ENCODE data around the gene MSH2.
"Not testable (repeated sequence)": the region's sequence is repeated elsewhere in the genome, so short reads cannot be mapped to it uniquely, and the experiment has no call there.

Gene MSH2

GRCh38 chr2:47402805-47403608 lies at the start of gene MSH2:
MSH2 (plus strand) TSS chr2:47403156; CDS start chr2:47403192, 36 bp downstream.
- DNase-seq (ENCODE audit: low read depth, low spot score), result peak; percentile 83

DNA sequence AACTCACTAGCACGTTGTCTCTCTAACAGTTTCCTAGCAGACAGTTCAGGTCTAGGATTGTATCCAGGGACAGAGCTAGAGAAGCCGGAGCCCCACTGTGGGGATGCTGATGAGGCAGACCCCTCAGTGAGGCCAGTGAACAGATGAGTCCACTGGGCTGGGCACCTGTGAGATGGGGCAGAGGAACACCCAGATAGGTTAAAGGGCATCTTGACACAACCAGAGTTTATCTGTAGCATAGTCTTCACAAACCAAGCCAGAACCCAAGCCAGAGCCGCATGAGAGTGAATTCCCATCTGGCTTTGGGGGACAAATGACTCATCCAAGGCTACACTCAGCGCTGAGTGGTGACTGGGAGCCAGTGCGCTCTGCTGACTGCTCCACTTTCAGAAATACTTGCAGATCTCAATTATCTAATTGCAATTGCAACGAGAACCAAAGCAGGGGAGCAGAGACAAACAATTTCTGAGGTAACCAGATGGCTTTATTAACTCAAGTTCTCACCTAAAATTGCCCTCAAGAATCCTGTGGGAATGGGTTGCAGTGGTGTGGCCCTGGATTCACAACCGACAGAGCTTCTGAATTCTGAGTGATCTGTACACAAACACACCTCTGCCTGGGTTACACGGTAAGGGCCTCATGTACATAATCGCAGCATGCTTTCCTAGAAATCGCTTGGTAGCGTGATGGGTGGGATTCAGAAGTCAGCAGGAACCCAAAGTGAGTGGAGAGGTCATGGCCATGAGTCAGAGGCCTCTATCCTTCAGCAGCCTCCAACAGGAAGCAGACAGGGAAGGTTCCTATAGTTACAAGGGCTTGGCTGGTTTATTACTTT lies 48.7 kb upstream of the MSH2 start:
- DNase-seq (ENCODE audit: low read depth, low spot score), result peak; percentile 37

DNA sequence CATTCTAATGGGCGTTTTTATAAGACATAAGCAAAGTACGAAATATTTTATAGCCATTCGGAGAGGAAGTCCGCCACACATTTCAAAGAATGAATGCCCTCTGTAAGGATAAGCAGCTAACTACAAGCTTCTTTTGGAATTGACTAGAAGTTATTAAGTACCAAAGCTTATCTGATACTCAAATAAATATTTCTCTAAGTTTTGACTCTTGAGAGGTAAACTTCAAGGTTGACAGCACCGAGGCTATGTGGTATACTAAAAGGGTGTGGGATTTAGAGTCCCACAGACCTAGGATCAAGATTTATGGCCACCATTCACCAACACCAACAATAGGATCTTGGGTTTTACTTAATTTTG lies 48.1 kb upstream of the MSH2 start:
- no peak for DNase-seq (ENCODE audit: low read depth, low spot score)

DNA sequence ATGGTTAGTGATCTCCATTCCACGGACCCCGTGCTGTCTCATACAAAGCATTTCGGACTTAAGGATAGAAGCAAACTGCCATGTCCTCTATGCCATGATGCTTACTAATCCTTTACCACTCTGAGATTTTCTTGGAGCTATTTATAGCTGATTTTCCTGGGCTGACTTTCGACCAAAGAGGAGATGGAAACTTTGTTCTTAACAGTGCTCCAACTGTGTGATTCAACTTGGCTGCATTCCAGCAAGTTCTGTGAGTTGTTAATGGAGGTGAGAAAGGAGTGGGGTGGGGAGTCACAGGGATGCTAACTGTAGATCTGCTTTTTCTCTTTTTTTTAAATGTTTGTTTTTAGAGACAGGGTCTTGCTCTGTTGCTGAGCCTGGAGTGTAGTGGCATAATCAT lies 45.5 kb upstream of the MSH2 start:
- DNase-seq (ENCODE audit: low read depth, low spot score), result no peak

DNA sequence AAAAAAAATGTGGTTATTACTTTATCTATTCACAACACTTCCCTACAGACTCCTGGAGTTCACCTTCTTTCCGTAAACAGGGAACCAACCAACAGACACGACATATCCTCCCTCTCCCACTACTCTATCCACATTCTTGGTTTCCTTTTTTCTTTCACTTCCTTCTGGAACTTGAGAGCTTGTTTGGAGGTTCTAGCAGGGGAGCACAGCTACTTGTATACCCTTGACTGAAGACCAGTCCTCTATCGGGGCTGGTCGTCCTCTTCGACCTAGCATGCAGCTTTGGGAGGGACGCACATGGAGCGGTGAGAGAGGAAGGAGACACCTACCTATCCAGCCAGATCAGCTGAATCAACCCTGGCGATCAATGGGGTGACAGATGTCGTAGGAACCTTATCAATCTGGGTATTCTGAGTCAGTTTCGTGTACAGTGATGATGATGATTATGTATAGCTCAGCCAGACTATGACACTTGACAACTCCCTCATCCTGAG lies 43.5 kb upstream of the MSH2 start:
- no peak for DNase-seq (ENCODE audit: low read depth, low spot score)

DNA sequence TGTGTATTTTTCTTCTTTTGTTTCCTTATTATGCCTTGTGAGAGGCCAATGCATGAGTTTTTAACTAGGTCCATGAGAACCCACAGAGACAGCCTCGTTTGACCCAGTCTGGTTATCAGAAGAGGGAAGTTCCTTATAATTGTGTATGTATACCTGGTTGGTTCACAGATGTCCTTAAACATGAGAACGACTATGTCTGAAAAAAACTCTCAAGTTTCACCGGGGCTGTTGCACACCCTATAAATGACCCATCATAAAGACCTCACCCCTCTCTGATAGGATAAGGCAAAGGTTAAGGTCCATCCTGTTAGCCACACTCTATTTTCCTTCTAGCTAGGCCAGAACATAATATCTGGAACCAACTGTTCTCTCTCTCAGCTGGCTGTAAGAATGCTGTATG lies 42.7 kb upstream of the MSH2 start:
- DNase-seq (ENCODE audit: low read depth, low spot score), result no peak

- no peak for DNase-seq (ENCODE audit: low read depth, low spot score)
Observed at GRCh38 chr2:47360927-47361326, 42.0 kb upstream of the MSH2 start.

DNA sequence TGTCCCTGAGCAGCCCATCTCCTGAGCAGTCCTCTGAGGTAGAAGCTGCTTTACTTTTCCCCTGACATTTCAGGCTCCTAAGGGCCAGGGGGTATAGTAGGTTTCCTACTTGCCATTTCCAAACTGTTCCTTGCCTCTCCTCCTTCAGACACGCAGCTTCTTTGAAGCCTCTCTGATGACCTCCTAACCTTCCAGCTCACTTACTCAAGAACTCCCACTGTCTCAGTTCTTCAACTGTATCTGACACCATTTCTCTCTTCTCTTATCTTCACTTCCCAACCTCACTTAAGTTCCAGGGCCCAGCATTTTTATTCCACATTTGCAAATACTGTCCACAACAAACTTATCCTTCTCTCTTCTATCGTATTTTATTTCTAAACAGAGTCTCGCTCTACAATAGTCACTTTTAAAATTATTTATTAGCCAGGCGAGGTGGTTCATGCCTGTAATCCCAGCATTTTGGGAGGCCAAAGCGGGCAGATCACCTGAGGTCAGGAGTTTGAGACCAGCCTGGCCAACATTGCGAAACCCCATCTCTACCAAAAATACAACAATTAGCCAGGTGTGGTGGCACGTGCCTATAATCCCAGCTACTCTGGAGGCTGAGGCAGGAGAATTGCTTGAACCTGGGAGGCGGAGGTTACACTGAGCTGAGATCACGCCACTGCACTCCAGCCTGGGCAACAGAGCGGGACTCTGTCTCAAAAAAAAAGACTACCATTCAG lies 41.3 kb upstream of the MSH2 start:
- not testable (repeated sequence) for DNase-seq (ENCODE audit: low read depth, low spot score)

DNA sequence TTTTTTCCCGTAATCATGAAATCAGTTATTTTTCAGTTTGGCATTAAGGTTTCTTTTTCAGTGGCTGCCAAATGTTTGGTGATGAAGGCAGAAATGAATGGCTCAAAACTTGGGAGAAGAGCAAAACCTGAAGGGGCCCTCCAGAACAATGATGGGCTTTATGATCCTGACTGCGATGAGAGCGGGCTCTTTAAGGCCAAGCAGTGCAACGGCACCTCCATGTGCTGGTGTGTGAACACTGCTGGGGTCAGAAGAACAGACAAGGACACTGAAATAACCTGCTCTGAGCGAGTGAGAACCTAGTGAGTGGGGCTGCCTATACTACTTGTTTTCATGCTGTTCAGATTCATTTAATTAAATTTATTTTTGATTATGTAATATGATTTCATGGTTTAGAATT lies 29.2 kb upstream of the MSH2 start:
- no peak for DNase-seq (ENCODE audit: low read depth, low spot score)

- DNase-seq (ENCODE audit: low read depth, low spot score), result no peak
Observed at GRCh38 chr2:47375307-47375706, 27.6 kb upstream of the MSH2 start.

DNA sequence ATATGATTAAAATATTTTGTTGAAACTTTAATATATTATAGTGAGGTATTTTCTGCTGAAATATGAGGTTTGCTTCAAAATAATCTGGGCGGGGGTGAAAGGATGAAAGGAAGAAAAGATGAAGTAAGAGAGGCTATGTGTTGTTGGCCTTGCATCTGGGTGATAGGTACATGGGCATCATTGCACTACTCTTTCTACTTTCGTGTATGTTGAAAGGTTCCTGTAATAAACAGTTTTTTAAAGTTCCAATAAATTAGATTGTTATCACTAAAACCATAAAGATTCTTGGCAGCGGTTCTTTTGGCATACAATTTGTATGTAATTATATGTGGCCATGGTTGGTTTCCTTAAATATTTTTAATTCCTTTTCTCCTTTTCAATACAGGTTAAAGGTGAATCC lies 23.6 kb upstream of the MSH2 start:
- no peak for DNase-seq (ENCODE audit: low read depth, low spot score)

- no peak for DNase-seq (ENCODE audit: low read depth, low spot score)
Observed at GRCh38 chr2:47381408-47381807, 21.5 kb upstream of the MSH2 start.

- DNase-seq (ENCODE audit: low read depth, low spot score), result no peak
Observed at GRCh38 chr2:47386551-47386950, 16.4 kb upstream of the MSH2 start.

- no peak for DNase-seq (ENCODE audit: low read depth, low spot score)
Observed at GRCh38 chr2:47388888-47389287, 14.1 kb upstream of the MSH2 start.

DNA sequence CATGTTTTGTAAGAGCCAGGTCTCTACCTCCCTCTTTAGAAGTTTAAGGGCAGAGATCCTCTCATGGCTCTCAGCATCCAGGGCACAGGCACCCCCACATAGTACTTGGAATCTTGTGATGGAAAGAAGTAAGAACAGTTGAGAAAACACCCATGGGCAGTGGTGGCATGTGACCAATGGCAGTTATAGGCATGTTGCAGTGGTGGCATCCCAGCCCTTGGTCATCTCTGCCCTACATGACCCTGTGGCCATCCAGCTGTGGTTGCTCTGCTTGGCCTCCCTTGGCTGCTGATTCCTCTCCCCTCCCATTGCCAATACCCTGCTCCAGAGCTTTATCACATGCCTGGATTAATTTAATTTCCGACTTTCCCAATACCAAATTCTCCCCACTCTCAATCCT lies 13.3 kb upstream of the MSH2 start:
- DNase-seq (ENCODE audit: low read depth, low spot score), result no peak

GRCh38 chr2:47401789-47402554 lies 984 bp upstream of the MSH2 start:
- DNase-seq (ENCODE audit: low read depth, low spot score), result no peak

DNA sequence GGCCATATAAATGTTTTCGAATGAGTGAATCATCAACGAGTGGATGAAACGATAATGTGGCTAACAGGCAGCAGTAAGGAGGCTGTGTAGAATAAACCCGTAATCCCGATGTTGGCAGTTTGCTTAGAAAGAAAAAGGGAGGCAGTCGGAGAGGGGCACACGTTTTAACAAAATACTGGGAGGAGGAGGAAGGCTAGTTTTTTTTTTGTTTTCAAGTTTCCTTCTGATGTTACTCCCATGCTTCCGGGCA lies 476 bp upstream of the MSH2 start:
- DNase-seq (ENCODE audit: low read depth, low spot score), result no peak

DNA sequence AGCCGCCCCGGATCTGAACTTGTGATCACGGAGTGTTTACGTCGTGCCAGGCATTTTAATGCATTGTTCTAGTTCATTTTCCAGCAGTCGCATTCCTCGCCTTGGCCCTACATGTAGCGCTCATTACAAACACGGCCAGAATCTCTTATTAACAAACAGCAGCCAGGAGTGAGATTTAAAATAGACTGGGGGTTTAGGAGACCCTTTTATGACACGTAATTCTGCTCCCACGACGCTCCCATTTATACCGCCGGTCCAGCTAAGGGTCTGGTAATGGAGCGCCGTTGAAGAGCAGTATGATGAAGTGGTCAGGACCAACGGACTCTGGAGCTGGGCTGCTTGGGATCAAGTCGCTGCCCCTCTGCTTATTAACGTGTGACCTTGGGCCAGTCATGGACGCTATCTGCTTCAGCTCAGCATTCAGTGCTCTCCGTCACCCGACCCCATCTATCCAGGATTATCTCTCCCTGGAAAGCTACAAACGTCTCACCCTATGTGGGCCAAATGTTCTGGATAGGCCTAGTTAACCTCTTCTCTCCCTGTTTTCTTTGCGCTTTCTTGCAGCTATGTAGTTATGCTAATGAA lies 745 bp downstream of the MSH2 start:
- DNase-seq (ENCODE audit: low read depth, low spot score), result no peak

GRCh38 chr2:47404356-47404755 lies 1.4 kb downstream of the MSH2 start:
- DNase-seq (ENCODE audit: low read depth, low spot score), result no peak

DNA sequence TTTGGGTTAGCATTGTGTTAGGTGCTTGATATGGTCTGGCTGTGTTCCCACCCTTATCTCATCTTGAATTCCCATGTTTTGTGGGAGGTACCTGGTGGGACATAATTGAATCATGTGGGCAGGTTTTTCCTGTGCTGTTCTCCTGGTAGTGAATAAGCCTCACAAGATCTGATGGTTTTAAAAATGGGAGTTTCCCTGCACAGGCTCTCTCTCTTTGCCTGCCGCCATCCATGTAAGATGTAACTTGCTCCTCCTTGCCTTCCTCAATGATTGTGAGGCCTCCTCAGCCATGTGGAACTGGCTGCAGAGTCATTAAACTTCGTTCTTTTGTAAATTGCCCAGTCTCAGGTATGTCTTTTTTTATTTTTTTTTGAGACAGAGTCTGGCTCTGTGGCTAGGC lies 2.8 kb downstream of the MSH2 start:
- no peak for DNase-seq (ENCODE audit: low read depth, low spot score)

DNA sequence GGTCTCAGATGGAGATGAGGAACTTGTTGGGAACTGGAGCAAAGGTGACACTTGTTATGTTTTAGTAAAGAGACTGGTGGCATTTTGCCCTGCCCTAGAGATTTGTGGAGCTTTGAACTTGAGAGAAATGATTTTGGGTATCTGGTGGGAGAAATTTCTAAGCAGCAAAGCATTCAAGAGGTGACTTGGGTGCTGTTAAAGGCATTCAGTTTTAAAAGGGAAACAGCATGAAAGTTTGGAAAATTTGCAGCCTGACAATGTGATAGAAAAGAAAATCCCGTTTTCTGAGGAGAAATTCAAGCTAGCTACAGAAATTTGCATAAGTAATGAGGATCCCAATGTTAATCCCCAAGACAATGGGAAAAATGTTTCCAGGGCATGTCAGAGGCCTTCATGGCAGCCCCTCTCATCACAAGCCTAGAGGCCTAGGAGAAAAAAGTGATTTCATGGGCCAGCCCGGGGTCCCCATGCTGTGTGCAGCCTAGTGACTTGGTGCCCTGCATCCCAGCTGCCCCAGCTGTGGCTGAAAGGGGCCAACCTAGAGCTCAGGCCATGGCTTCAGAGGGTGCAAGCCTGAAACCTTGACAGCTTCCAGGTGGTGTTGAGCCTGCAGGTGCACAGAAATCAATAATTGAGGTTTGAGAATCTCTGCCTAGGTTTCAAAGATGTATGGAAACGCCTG lies 3.8 kb downstream of the MSH2 start:
- not testable (repeated sequence) for DNase-seq (ENCODE audit: low read depth, low spot score)
